Endodermal cell (in vitro differentiated cells): ENCODE data around the gene RAB11B. TPM values are rescaled to one million over a fixed set of nuclear protein-coding genes. Genes with fewer than 3 reads are reported as not detected.

Experiments used
- DNase-seq: peaks from one replicate; pipeline ENCODE4 v3.0.0-alpha.2; 2017
- H3K27ac ChIP-seq: 2 replicates; pipeline ENCODE4 v1.5.1; 2013; ENCODE audit warnings: mild to moderate bottlenecking, low read depth, low read length, moderate library complexity
- H3K27me3 ChIP-seq: 2 replicates; pipeline ENCODE4 v1.6.1; 2013; ENCODE audit warnings: mild to moderate bottlenecking, low read length, moderate library complexity; ENCODE audit not compliant: insufficient read depth, control insufficient read depth, poor library complexity, severe bottlenecking
- H3K36me3 ChIP-seq: 2 replicates; pipeline ENCODE4 v1.7.0; 2013; ENCODE audit warnings: mild to moderate bottlenecking, low read length, moderate library complexity; ENCODE audit not compliant: control insufficient read depth, insufficient read depth
- H3K4me1 ChIP-seq: one replicate; pipeline ENCODE4 v1.7.0; 2013; ENCODE audit warnings: low read length; ENCODE audit not compliant: control insufficient read depth, insufficient read depth
- H3K4me3 ChIP-seq: 2 replicates; pipeline ENCODE4 v1.5.1; 2013; ENCODE audit warnings: mild to moderate bottlenecking, low read length, moderate library complexity
- H3K9ac ChIP-seq: 2 replicates; pipeline ENCODE4 v1.6.1; 2013; ENCODE audit warnings: mild to moderate bottlenecking, low read length, moderate library complexity; ENCODE audit not compliant: poor library complexity, severe bottlenecking; ENCODE audit errors: extremely low read depth
- H3K9me3 ChIP-seq: 2 replicates; pipeline ENCODE4 v1.6.1; 2013; ENCODE audit warnings: mild to moderate bottlenecking, low read length, moderate library complexity; ENCODE audit not compliant: control insufficient read depth
- H3K27ac Mint-ChIP-seq: 2 replicates; pipeline ENCODE4 v1.8.0; 2020; ENCODE audit warnings: mixed read lengths
- H3K27me3 Mint-ChIP-seq: 2 replicates; pipeline ENCODE4 v1.8.0; 2021; ENCODE audit warnings: mild to moderate bottlenecking, mixed read lengths; ENCODE audit not compliant: insufficient read depth
- H3K36me3 Mint-ChIP-seq: 2 replicates; pipeline ENCODE4 v1.8.0; 2020; ENCODE audit warnings: low read depth, mixed read lengths
- H3K4me1 Mint-ChIP-seq: 2 replicates; pipeline ENCODE4 v1.8.0; 2020; ENCODE audit warnings: mixed read lengths
- H3K4me3 Mint-ChIP-seq: 2 replicates; pipeline ENCODE4 v1.8.0; 2020; ENCODE audit warnings: mild to moderate bottlenecking, moderate library complexity, mixed read lengths
- H3K9me3 Mint-ChIP-seq: 2 replicates; pipeline ENCODE4 v1.8.0; 2020; ENCODE audit warnings: mild to moderate bottlenecking, mixed read lengths
- CTCF ChIP-seq: fragments of 200-600 bp; sonication (generic); conservative IDR thresholded peaks from 2 replicates; pipeline ENCODE4 v1.5.0; 2021; ENCODE audit warnings: antibody characterized with exemption, mild to moderate bottlenecking
- WGBS, 2 experiments: methylation state at CpG; one replicate each; pipeline versions ENCODE4 v1.1.5 to v1.1.7; 2013; ENCODE audit warnings: missing lambda C conversion rate in 2 of 2, mixed read lengths in 1 of 2; ENCODE audit not compliant: insufficient coverage in 1 of 2, insufficient read length in 1 of 2; 5-methylcytosine and 5-hydroxymethylcytosine counted together
- total RNA-seq, 2 donors: library from RNA; stranded (reverse); fragmentation: NEBNext Ultra II Directional in 1 of 2; extraction: Animal tissue kit (Norgen Biotek cat#: 25700) in 1 of 2; gene quantifications; 2 replicates in 1 of 2; 3 replicates in 1 of 2; pipeline ENCODE4 v1.2.1, GENCODE V29; 2021

The RAB11B gene
- total RNA-seq, 2 donors from 2014 or later = 137 to 146 TPM

GRCh38 chr19:8429826-8430225, 39.7 kb downstream of the RAB11B start:
- H3K27me3 Mint-ChIP-seq = no peaks in the 10 kb centered on the region
- peaks cover 25% of the 10 kb centered on the region for H3K36me3 Mint-ChIP-seq
- no peaks in the 10 kb centered on the region for H3K4me1 Mint-ChIP-seq
- no peak for TF ChIP-seq CTCF
- DNase-seq = no peak
- Histone ChIP-seq H3K27ac (no peak overlapping the region), H3K36me3 (peaks cover 4% of the 10 kb centered on the region), H3K9me3 (no peaks in the 10 kb centered on the region), H3K9ac (no peak overlapping the region), H3K4me1 (no peaks in the 10 kb centered on the region), H3K27me3 (no peaks in the 10 kb centered on the region), H3K4me3 (no peak overlapping the region)
- H3K9me3 Mint-ChIP-seq = no peaks in the 10 kb centered on the region
- H3K27ac Mint-ChIP-seq = no peak overlapping the region
- 87 to 96% methylated on average over 3 to 6 of the region's 6 CpGs for WGBS, 2 experiments
- H3K4me3 Mint-ChIP-seq = no peak overlapping the region

GRCh38 chr19:8430650-8431049, 40.5 kb downstream of the RAB11B start:
- whole genome bisulfite sequencing, 2 experiments = 97% methylated on average over 19 to 20 of the region's 20 CpGs
- no peak for DNase-seq
- Histone ChIP-seq H3K36me3 (peaks cover 4% of the 10 kb centered on the region), H3K9me3 (no peaks in the 10 kb centered on the region), H3K27me3 (no peaks in the 10 kb centered on the region), H3K4me1 (no peaks in the 10 kb centered on the region), H3K9ac (no peak overlapping the region), H3K4me3 (no peak overlapping the region), H3K27ac (no peak overlapping the region)
- peaks cover 4% of the 10 kb centered on the region for H3K4me1 Mint-ChIP-seq
- no peak for TF ChIP-seq CTCF
- H3K36me3 Mint-ChIP-seq = peaks cover 29% of the 10 kb centered on the region
- no peak overlapping the region for H3K4me3 Mint-ChIP-seq
- H3K27ac Mint-ChIP-seq = no peak overlapping the region
- no peaks in the 10 kb centered on the region for H3K9me3 Mint-ChIP-seq
- H3K27me3 Mint-ChIP-seq = no peaks in the 10 kb centered on the region

- Mint-ChIP-seq H3K27ac (no peak overlapping the region), H3K4me3 (no peak overlapping the region)
Measured at GRCh38 chr19:8438236-8438635, 48.1 kb downstream of the RAB11B start.

More at GRCh38 chr19:8438236-8438635, 48.1 kb downstream of the RAB11B start:
- peaks cover 28% of the 10 kb centered on the region for H3K36me3 Mint-ChIP-seq
- no peaks in the 10 kb centered on the region for H3K9me3 ChIP-seq
- no peaks in the 10 kb centered on the region for H3K9me3 Mint-ChIP-seq
- no peak overlapping the region for H3K9ac ChIP-seq
- no peak overlapping the region for H3K4me3 ChIP-seq
- H3K27me3 ChIP-seq = no peaks in the 10 kb centered on the region
- TF ChIP-seq CTCF = no peak
- no peak for DNase-seq
- H3K4me1 Mint-ChIP-seq = peaks cover 6% of the 10 kb centered on the region
- H3K27ac ChIP-seq = no peak overlapping the region
- H3K4me1 ChIP-seq = no peaks in the 10 kb centered on the region
- H3K36me3 ChIP-seq = no peaks in the 10 kb centered on the region
- H3K27me3 Mint-ChIP-seq = no peaks in the 10 kb centered on the region
- 92 to 96% methylated on average over 12 of the region's 12 CpGs for WGBS, 2 experiments
